Right renal pelvis (tissue), 4 donors: ENCODE results near the gene ARHGAP10. TPM values are rescaled to one million over a fixed set of nuclear protein-coding genes. Genes with fewer than 3 reads are reported as not detected.
"Not testable (repeated sequence)": the region's sequence is repeated elsewhere in the genome, so short reads cannot be mapped to it uniquely, and the experiment has no call there.

Experiments
- DNase-seq, 4 donors: peaks; one replicate each; pipeline ENCODE4 v3.0.0-alpha.2; 2013; ENCODE audit warnings: low read depth in 4 of 4, low spot score in 3 of 4, missing footprints in 1 of 4
- polyA plus RNA-seq, 4 donors: library from polyadenylated mRNA; unstranded; fragments of 120-200 nt; gene quantifications; one replicate each; pipeline ENCODE4 v1.2.1, GENCODE V29; 2013; ENCODE audit not compliant: insufficient read length in 4 of 4

ARHGAP10 gene
- polyA plus RNA-seq, 4 donors: 19.2 to 21.2 (median 19.8) TPM

DNA sequence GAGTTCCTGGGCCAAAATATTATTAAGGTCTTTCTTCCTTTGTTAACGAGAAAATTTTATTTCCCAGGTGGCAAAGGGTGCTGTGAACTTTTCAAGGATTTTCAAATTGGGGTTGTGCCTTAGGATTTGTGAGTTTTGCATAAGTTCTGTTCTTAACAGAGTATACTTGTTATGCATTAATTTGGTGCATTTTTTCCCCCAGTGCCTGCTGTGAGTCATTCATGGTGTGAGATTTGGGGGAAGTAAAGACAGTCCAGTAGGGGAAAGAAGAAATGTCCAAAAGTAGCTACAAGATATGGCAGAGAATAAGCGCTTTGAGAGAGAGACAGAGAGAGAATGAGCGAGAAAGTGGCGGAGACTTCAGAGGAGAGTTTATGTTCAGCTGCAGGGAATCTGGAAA, 239.2 kb downstream of the ARHGAP10 start:
- DNase-seq: no peak

DNA sequence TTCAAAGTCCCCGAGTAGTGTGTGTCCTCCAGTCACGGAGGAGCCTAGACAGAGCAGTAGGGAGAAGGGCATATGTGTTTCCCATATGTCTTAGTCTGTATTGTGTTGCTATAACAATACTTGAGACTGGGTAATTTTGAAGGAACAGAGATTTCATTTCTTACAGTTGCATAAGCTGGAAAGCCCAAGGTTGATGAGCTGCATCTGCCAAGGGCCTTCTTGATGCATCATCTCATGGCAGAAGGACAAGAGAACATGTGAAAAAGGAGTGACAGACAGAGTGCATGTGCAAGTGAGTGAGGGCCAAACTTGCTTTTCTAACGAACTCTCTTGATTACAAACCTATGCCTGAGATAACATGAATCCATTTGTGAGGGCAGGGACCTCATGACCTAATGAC, 243.4 kb downstream of the ARHGAP10 start:
- DNase-seq: no peak

DNA sequence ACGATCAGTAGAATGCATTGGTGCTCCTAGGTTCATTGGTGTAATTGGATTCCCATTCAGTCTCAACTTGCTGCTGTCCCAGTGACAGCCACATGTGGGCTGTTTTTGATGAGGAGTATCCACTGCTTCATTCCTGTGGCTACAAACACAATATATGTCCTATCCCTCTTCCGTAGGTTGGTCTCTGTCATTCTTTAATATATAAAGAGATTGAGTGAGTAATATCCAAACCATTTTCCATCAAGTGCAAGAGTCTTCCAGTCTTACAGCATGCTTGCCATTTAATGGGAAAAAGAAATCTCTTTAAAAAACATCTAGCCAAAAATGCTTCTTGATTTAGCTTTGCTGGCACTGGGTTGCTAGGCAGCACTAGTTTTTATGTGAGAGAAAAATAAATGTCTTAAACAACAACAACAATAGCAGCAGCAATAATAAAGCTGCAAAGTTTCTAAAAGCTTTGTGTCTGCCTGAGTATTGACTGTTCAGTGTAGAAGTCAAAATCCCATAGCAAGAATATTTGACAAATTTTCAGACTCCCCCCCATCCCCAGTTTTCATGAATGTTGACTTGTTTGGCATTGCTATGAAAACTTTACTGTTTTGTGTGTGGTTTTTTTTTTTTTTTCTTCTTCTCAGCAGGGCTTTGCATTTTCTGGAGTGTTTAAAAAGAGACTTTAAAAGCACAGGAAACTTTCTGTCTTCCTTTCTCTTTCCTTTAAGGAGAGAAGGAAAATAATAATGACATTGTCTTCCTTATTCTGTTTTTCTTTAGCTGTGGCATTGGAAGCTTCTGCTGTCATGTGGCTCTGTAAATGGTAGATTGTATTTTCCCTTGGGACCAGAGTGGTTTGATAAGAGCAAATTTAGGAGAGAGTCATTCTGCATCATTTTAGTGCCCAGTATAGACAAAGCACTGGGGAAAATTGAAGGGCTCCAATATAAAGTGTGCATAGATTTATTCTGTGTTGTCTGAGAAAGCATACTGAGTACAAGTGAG, 244.3 kb downstream of the ARHGAP10 start:
- DNase-seq: no peak

DNA sequence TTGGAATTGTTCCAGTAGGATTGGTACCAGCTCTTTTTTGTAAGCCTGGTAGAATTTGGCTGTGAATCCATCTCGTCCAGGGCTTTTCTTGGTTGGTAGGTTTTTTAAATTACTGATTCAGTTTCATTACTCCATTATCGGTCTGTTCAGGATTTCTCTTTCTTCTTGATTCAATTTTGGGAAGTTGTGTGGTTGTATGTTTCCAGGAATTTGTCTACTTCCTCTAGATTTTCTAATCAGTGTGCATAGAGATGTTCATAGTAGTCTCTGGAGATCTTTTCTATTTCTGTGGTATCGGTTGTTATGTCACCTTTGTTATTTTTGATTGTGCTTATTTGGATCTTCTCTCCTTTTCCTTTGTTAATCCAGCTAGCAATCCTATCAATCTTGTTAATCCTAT, 248.7 kb downstream of the ARHGAP10 start:
- DNase-seq: no peak

DNA sequence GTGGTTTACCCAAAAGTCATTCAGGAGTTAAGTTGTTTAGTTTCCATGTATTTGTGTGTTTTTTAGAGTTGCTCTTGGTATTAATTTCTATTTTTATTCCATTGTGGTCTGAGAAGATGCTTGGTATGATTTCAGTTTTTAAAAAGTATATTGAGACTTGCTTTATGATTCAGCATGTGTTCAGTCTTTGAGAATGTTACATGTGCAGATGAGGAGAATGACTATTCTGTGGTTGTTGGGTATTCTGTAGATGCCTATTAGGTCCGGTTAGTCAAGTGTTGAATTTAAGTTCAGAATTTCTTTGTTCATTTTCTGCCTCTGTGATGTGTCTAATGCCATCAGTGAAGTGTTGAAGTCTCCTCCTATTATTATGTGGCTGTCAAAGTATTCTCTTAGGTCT, 249.4 kb downstream of the ARHGAP10 start:
- no peak for DNase-seq

DNA sequence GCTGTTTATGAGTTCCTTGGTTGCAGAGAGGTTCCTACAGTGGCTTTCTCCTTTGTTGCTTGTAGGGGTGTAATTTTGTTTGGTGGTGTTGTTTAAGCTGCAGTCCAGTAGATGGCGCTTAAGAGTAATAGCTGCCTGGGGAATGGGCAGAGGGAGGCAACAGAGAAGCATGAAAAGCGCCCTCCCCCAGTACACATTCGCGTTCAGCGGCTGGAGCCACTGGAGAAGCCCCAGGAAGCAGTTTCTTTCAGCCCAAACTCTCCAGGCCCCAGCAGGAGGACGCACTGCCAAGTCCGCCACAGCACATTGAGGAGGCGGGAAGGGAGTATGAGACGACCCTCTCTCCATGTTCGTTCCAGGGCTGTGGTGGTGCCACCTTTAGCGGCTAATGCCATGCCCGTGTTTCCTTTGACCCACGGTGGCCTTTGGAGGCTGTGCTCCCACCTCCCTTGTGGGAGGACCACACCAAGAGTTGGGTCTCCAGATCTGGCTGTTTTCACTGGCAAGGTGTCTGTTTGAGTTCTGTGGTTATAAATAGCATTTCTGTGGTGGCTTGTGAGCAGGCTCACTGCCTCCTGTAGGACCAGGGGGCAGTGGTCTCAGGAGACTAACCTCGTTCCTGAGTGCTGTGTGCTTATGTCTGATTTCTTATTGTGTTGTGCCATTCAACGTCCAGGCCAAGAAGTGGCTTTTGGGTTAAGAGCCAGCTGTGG, 252.3 kb downstream of the ARHGAP10 start:
- no peak for DNase-seq

DNA sequence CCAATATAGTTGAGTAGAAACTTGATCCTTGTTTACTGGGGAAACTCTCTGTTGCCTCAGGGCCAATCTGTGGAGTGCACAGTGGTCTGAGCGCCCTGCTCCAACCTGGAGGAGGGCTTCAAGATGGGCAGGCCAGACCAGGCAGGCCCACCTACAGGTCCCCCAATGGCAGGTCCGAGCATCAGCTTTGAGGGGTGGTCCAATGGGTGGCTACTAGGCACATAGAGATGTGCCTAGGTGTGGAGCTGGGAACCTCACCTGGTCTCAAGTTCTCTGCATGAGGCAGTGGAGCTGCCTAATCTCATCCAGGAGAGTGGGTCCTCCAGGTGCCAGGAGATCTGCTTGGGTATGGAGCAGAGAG, 252.9 kb downstream of the ARHGAP10 start:
- DNase-seq: no peak

DNA sequence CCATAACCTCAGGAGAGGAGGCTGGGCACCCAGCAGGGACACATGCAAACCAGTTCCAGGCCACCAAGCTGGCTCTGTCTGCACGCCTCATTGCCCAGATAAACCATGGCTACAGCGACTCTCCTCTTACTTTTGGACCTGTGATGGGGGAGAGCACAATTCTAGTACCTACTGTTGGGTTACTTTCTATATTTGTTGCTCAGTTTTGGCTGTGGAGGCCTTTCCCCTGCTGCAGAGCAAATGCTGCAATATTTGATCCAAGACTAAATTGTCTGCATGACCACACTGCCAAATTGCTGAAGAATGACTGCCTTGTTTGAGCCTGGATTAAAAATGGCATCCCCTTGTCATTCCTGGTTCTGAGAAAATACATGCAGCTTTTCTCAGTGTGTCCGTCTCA, 253.5 kb downstream of the ARHGAP10 start:
- no peak for DNase-seq

DNA sequence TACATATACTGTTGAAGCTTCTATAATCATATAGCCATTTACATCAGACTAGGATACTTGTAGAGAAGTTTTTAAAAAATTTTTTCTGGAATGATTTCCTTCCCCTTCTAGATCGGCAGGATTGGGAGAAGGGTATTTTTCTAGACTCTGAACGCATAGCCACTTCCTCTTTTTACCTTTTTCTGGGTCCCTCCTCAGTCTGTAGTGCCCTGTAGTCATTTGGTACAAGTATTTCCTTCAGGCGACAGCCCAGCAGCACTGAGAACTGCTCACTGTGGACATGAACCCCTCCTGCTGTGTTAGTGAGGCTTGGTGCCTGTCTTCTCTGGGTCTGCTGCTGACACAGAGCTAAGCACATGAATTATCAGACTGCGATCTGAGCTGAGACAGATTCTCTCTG, 255.4 kb downstream of the ARHGAP10 start:
- DNase-seq: no peak

DNA sequence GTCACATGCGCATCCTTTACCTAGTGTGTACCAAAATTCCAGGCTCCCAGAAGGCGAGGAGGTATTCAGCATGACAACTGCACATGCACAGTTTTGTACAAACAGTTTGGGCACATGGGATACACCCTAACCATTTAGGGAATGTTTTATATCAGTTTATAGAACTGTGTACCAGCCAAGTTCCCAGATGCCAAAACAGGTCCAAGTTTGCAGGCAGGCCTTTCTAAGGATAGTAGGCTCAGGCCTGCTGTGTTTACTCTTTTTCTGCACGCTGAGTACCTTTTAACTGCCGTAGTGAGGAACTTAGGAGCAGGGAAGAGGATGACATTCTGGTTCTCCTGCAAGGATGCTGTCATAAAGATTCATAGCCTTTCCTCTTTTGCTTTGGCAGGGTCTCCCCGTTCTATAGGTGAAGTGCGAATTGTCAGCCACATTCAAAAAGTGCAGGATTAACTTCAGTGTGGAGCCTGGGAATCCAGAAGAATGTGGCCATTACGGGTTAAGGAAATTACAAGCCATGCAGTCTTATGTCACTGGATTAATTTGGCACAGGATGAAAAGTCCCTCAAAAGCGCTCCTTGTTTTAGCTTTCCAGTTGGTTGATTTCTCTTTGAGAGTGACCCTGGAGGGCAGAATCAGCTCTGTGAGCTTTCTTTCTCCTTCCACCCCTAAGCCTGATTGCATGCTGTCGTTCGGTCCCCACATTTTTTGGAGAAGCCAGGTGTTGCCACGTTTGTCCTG, 259.8 kb downstream of the ARHGAP10 start:
- DNase-seq: no peak

DNA sequence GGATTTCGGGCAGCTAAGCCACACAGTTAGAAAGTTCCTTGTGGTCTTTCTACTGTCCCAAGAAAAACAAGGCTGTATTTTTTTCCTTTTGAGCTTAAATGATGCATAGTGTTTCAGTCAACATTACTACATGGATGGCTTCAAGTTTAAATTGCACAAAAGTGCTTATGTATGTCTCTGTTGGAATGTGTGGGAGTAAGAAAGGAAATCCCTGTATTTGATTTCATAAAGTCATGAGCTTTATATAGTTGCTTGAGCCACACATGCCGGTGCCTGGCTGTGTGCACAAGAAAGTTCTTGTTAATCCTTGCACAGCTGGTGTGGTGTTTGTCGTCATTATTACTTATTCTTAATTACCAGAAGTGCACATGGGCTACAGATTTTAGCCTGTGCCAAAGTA, 262.2 kb downstream of the ARHGAP10 start:
- no peak for DNase-seq

DNA sequence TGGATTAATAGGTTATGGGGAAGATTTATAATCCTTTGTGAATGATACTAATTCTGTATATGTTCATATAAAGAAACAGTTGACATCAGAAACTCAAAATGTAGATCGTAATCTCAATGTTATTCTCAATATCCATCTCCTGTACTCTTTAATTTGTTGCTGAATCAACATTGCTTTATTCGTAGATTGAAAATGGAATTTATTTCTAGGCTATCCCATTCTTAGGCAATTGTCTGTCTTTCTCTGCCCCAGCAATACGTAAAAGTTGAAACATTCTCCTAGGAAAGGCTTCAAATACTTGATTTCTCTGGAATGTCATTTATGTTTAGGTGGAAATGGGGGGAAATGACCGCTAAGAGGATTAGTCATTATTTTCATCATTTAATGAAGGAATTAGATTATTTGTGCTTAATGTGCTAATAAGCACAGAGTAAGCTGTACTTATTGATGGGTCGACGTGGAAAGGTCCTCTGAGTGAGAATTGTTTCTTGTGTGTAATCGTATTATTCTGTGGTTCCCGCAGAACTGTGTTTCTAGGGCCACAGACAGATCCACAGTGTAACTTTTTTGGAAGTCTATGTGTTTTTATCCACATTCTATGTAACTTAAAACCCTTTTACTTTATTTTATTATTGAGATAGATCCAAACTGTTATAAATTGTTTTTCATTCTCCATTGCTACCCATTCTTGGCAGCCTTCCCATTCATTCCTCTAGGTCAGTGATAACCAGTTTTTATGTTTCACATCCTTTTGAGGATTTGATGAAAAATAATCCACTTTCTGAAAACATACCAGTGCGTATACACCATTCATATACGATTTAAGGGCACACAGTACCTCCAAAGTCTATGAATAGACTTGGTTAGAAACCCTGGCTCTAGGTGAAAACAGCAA, 262.9 kb downstream of the ARHGAP10 start:
- no peak for DNase-seq

DNA sequence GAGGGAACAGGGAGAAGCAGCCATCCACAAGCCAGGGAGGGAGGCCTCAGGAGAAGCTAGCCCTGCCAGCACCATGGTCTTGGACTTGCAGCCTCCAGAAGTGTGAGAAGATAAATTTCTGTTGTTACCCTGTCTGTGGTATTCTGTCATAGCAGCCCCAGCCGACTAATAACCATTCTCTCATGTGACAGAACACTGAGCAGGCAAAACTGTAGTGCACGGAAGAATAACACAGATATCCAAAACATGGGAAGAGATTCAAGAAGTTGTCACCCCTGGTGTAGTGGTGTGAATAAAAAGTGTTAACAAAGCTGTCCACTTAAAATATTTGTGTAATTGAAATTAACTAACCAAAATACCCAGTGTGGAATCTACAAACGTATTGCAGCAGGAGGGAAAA, 265.0 kb downstream of the ARHGAP10 start:
- DNase-seq: no peak

DNA sequence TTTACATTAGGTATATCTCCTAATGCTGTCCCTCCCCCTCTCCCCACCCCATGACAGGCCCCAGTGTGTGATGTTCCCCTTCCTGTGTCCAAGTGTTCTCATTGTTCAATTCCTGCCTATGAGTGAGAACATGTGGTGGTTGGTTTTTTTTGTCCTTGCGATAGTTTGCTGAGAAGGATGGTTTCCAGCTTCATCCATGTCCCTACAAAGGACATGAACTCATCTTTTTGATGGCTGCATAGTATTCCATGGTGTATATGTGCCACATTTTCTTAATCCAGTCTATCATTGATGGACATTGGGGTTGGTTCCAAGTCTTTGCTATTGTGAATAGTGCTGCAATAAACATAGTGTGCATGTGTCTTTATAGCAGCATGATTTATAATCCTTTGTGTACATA, 268.1 kb downstream of the ARHGAP10 start:
- DNase-seq: not testable (repeated sequence)

DNA sequence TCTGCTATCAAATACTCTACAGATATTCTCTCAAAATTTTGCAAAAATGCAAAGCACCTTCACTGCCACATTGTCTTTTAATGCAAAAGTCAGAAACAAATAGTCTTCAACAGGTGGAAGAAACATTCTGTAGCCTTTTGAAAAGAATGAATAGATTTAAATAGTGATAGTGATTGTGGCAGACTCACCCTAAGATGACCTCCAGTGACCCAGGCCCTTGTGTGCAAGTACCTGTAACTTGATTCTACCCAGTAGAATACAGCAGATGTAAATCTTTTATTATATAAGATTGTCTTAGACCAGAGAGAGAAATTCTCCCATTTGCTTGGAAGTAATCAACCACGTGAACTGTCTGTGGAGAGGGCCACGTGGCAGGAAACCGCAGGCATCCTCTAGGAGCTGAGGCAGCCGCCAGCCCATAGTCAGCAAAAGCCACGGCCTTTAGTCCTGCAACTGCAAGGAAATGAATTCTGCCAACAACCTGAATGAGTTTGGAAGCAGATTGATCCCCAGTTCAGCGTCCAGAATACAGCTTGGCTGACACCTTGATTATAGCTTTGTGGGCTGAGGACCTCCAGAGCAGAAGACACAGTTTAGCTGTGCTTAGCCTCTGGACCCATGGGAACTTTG, 272.5 kb downstream of the ARHGAP10 start:
- DNase-seq: no peak

DNA sequence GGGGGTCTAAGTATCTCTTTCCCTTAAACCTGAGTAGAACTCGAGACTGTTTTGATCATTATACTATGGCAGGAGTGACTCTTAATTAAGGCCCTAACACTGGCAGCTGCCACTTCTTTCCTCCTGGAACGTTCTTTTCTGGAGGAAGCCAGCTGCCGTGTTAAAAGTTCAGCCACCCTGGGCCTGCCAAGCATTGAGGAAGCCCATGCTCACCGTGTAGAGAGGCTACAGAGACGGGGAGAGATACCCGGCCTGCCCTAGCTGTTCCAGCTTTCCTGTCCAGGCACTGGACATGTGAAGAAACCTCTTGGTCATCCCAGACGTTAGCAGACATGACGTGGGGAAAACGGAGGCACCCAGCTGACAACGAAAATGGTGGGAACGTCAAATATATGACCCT, 274.1 kb downstream of the ARHGAP10 start:
- no peak for DNase-seq

DNA sequence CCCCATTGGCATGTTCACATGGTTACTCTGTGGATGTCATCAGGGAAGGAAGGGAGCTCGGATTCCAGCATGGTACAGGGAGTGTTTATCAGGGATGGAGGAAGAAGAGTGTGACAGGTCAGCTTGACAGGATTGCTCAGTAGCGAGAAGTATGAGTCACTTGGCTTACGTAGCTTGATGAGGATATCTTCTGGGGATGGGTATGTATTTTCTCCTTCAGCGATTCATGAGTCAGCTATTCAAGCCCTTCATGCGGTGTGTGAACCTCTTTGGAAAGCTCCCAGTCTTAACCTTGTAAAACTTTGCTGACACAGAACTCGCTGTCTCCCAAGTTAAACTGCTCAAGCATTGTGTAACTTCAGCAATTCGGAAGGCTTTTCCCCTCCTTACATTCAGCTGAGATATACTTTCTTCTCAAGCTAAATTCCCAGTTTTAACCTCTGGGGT, 275.4 kb downstream of the ARHGAP10 start:
- no peak for DNase-seq

DNA sequence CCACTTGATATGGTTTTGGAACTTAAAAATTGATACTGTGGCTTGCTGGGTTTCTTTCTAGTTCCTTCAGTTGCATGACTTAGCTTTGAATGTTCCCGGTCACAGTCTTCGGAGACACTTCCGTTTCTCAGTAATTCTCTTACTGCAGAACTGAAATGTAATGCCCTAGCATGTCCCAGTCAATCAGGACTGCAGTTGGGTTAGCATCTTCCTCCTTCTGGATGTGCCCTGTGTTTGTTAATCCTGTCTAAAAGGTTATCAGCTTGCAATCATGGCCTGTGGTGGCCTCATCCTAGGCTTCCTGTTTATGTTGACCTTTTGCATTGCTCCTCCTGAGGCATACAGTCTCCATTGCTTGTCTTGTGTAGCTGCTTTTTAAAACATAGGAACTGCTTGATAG, 275.9 kb downstream of the ARHGAP10 start:
- DNase-seq: no peak

DNA sequence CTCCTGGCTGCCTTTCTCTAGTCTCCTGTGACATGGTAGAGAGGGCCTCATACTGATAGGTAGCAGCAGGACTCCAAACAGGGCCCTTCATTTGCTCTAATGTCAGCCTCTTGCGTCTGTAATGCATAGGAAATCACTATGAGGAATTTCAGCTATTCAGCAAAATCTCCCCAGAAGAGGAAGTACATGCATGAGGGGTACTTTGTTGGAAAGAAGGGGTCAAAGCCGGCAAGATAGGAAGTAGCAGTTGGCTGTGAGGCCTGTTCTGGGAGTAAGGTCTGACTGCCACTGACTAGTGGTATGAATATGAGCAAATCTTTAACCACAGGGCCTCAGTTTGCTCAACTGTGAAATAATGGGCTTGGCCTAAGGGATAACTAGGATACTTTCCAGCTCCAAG, 283.2 kb downstream of the ARHGAP10 start:
- DNase-seq: no peak

DNA sequence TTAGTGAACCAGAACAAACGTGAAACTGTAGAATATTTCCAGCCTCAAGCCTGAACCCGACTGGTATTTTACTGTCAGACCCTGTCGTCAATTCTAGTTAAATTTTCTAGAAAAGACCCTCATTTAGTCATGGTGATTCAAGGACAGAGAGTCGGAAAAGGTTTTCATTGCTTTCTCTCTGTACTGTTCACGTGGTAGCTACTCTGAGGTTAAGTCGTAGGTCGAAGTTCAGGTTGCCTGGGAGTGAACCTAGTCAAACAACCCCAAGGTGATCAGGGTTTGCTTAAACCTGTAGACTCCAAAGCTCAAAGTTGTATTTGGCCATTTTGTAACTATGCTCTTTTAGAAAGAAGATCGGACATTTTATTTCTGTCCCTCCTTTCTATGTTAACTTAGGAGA, 283.6 kb downstream of the ARHGAP10 start:
- no peak for DNase-seq
